PC-3 (cell line): Measurements from ENCODE around the gene SLC22A2.

ENCODE experiments used
- EZH2 ChIP-seq: fragments of 300-600 bp; sonication (generic); IDR thresholded peaks from one replicate; pipeline ENCODE4 v1.6.1; 2017; ENCODE audit warnings: antibody characterized with exemption, mild to moderate bottlenecking, low read length; ENCODE audit not compliant: unreplicated experiment
- TF ChIP-seq, protein P1 (sequence below): fragments of 300-600 bp; sonication (generic); conservative IDR thresholded peaks from 2 replicates; pipeline ENCODE4 v1.5.1; 2017; ENCODE audit warnings: antibody characterized with exemption, low read depth, mild to moderate bottlenecking, low read length

DNA sequence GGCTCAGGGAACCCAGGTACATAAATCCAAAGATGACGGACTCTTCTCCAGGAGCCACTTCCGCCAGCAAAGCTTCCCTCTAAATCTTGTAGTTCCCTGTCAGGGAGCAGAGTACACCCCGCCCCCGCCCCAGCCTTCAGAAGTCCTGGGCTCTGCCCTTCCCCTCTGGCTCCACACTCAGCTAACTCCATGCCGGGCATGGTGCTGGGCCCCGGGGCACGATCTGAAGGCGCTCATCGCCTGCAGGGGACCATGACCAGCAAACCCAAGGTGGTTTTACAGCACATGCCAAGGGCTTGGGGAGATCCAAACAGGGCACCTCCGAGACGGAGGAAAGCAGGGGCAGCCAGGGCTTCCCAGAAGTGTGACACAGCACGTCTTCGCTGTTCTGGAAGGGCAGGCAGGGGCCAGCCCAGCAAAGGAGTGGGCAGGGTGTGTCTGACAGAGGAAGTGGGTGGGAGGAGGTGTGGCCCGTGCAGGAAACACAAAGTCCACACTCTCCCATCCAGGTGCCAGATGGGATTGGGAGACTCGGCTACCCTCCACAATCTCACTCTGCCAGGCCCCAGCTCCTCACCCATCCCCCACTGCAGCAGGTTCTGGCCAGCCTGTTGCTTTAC, 41.6 kb upstream of the SLC22A2 start:
- TF ChIP-seq, protein P1, sequence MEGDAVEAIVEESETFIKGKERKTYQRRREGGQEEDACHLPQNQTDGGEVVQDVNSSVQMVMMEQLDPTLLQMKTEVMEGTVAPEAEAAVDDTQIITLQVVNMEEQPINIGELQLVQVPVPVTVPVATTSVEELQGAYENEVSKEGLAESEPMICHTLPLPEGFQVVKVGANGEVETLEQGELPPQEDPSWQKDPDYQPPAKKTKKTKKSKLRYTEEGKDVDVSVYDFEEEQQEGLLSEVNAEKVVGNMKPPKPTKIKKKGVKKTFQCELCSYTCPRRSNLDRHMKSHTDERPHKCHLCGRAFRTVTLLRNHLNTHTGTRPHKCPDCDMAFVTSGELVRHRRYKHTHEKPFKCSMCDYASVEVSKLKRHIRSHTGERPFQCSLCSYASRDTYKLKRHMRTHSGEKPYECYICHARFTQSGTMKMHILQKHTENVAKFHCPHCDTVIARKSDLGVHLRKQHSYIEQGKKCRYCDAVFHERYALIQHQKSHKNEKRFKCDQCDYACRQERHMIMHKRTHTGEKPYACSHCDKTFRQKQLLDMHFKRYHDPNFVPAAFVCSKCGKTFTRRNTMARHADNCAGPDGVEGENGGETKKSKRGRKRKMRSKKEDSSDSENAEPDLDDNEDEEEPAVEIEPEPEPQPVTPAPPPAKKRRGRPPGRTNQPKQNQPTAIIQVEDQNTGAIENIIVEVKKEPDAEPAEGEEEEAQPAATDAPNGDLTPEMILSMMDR: no peak
- no peak for TF ChIP-seq EZH2
